GM21526 (cell line): ENCODE data around the gene NOL9.
"Not testable (repeated sequence)": the region's sequence is repeated elsewhere in the genome, so short reads cannot be mapped to it uniquely, and the experiment has no call there.

Experiments used
- ATAC-seq: cut with Tn5 transposase; IDR thresholded peaks from one replicate; pipeline ENCODE4 v1.9.1; 2021; ENCODE audit warnings: moderate library complexity; ENCODE audit not compliant: unreplicated experiment, low FRiP score

Gene NOL9

GRCh38 chr1:6574818-6575217 is 20.5 kb upstream of the NOL9 start:
- ATAC-seq, result no peak

GRCh38 chr1:6574025-6574620 is 19.8 kb upstream of the NOL9 start:
- no peak for ATAC-seq

GRCh38 chr1:6572653-6573383 is 18.5 kb upstream of the NOL9 start:
- no peak for ATAC-seq

- ATAC-seq, result no peak
Measured at GRCh38 chr1:6570987-6571386, 16.7 kb upstream of the NOL9 start.

GRCh38 chr1:6570100-6570499 is 15.8 kb upstream of the NOL9 start:
- no peak for ATAC-seq

- ATAC-seq, result no peak
Measured at GRCh38 chr1:6569033-6569432, 14.7 kb upstream of the NOL9 start.

GRCh38 chr1:6560267-6560666 is 6.0 kb upstream of the NOL9 start:
- no peak for ATAC-seq

- ATAC-seq, result not testable (repeated sequence)
Measured at GRCh38 chr1:6559161-6559560, 4.8 kb upstream of the NOL9 start.

GRCh38 chr1:6557597-6557996 is 3.3 kb upstream of the NOL9 start:
- ATAC-seq, result no peak

- no peak for ATAC-seq
Measured at GRCh38 chr1:6554907-6555778, 830 bp upstream of the NOL9 start, which contains the start of gene TAS1R1. TAS1R1 (plus strand) TSS chr1:6555307; CDS start chr1:6555374, 67 bp downstream.

- ATAC-seq, result no peak
Measured at GRCh38 chr1:6547301-6547700, 7.0 kb downstream of the NOL9 start.

- no peak for ATAC-seq
Measured at GRCh38 chr1:6546326-6546725, 8.0 kb downstream of the NOL9 start.

GRCh38 chr1:6545276-6546112 is 8.8 kb downstream of the NOL9 start:
- ATAC-seq, result no peak

GRCh38 chr1:6544831-6545230 is 9.5 kb downstream of the NOL9 start:
- ATAC-seq, result no peak

GRCh38 chr1:6538956-6539355 is 15.4 kb downstream of the NOL9 start:
- no peak for ATAC-seq

GRCh38 chr1:6536291-6536690 is 18.0 kb downstream of the NOL9 start:
- ATAC-seq, result no peak

GRCh38 chr1:6535214-6535613 is 19.1 kb downstream of the NOL9 start:
- no peak for ATAC-seq

- ATAC-seq, result no peak
Measured at GRCh38 chr1:6534248-6534822, 20.0 kb downstream of the NOL9 start.

GRCh38 chr1:6531996-6532395 is 22.3 kb downstream of the NOL9 start:
- ATAC-seq, result no peak

- no peak for ATAC-seq
Measured at GRCh38 chr1:6530504-6531160, 23.7 kb downstream of the NOL9 start.
